Measurements from ENCODE around the gene ANKS4B. TPM values are rescaled to one million over a fixed set of nuclear protein-coding genes. Genes with fewer than 3 reads are reported as not detected.

The ANKS4B gene
- total RNA-seq: not detected in 2 replicates

- DNase-seq (ENCODE audit: low read depth): no peak
- H3K27me3 ChIP-seq (ENCODE audit: control insufficient read depth, insufficient read depth, low read length): no peaks in the 10 kb centered on the region
- no peak for TF ChIP-seq CTCF (IDR thresholded peaks at IDR 0.05; ENCODE audit: insufficient read depth, low read length, poor library complexity, severe bottlenecking)
- no peak within 1 kb of the TSS for H3K4me3 ChIP-seq (ENCODE audit: low read depth, low read length)
- H3K36me3 ChIP-seq (ENCODE audit: control insufficient read depth, insufficient read depth, low read length): no peaks in the 10 kb centered on the region
These were observed at the start of gene ANKS4B for GRCh38 chr16:21233521-21234150. TSS of gene ANKS4B (plus strand) at chr16:21233699. CDS start at chr16:21233738, 39 bp downstream.

GRCh38 chr16:21183995-21184394, 49.5 kb upstream of the ANKS4B start:
- no peak for DNase-seq (ENCODE audit: low read depth)
- Histone ChIP-seq H3K4me3 (ENCODE audit: low read depth, low read length) (no peak overlapping the region), H3K27me3 (ENCODE audit: control insufficient read depth, insufficient read depth, low read length) (no peaks in the 10 kb centered on the region), H3K36me3 (ENCODE audit: control insufficient read depth, insufficient read depth, low read length) (peaks cover 3% of the 10 kb centered on the region)
- TF ChIP-seq CTCF (IDR thresholded peaks at IDR 0.05; ENCODE audit: insufficient read depth, low read length, poor library complexity, severe bottlenecking): no peak

DNA sequence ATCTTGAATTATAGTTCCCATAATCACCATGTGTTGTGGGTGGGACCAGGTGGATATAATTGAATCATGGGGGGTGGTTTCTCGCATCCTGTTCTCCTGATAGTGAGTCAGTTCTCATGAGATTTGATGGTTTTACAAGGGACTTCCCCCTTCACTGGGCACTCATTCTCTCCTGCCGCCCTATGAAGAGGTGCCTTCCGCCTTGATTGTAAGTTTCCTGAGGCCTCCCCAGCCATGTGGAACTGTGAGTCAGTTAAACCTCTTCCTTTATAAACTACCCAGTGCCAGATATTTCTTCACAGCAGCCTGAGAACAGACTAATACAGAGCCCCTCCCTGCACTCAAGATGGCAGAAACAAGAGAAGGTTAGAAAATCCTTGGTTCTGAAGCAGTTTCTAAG, 48.7 kb upstream of the ANKS4B start:
- no peaks in the 10 kb centered on the region for H3K27me3 ChIP-seq (ENCODE audit: control insufficient read depth, insufficient read depth, low read length)
- DNase-seq (ENCODE audit: low read depth): no peak
- TF ChIP-seq CTCF (IDR thresholded peaks at IDR 0.05; ENCODE audit: insufficient read depth, low read length, poor library complexity, severe bottlenecking): no peak
- peaks cover 3% of the 10 kb centered on the region for H3K36me3 ChIP-seq (ENCODE audit: control insufficient read depth, insufficient read depth, low read length)
- H3K4me3 ChIP-seq (ENCODE audit: low read depth, low read length): no peak overlapping the region

GRCh38 chr16:21185659-21186325, 47.7 kb upstream of the ANKS4B start:
- no peaks in the 10 kb centered on the region for H3K27me3 ChIP-seq (ENCODE audit: control insufficient read depth, insufficient read depth, low read length)
- DNase-seq (ENCODE audit: low read depth): no peak
- no peak for TF ChIP-seq CTCF (IDR thresholded peaks at IDR 0.05; ENCODE audit: insufficient read depth, low read length, poor library complexity, severe bottlenecking)
- H3K36me3 ChIP-seq (ENCODE audit: control insufficient read depth, insufficient read depth, low read length): peaks cover 3% of the 10 kb centered on the region
- no peak overlapping the region for H3K4me3 ChIP-seq (ENCODE audit: low read depth, low read length)

DNA sequence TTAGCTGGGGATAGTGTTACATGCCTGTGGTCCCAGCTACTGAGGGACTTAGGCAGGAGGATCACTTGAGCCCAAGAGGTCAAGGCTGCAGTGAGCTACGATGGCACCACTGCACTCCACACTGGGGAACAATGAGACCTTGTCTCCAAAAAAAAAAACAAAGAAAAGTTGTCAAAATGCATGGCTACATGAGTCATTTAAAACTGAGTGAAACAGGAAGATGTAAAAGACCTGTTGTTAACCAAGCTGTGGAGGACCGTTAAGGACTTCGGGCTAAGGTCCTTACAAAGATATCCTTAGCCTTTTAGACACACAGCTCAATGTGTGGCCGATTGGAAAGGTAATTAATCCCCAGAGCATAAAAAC, 47.2 kb upstream of the ANKS4B start:
- no peak for DNase-seq (ENCODE audit: low read depth)
- Histone ChIP-seq H3K4me3 (ENCODE audit: low read depth, low read length) (no peak overlapping the region), H3K27me3 (ENCODE audit: control insufficient read depth, insufficient read depth, low read length) (no peaks in the 10 kb centered on the region), H3K36me3 (ENCODE audit: control insufficient read depth, insufficient read depth, low read length) (peaks cover 1% of the 10 kb centered on the region)
- TF ChIP-seq CTCF (IDR thresholded peaks at IDR 0.05; ENCODE audit: insufficient read depth, low read length, poor library complexity, severe bottlenecking): no peak

GRCh38 chr16:21189311-21189710, 44.2 kb upstream of the ANKS4B start:
- H3K27me3 ChIP-seq (ENCODE audit: control insufficient read depth, insufficient read depth, low read length): no peaks in the 10 kb centered on the region
- H3K4me3 ChIP-seq (ENCODE audit: low read depth, low read length): no peak overlapping the region
- DNase-seq (ENCODE audit: low read depth): no peak
- TF ChIP-seq CTCF (IDR thresholded peaks at IDR 0.05; ENCODE audit: insufficient read depth, low read length, poor library complexity, severe bottlenecking): no peak
- H3K36me3 ChIP-seq (ENCODE audit: control insufficient read depth, insufficient read depth, low read length): no peaks in the 10 kb centered on the region

All from kidney epithelial cell (primary cell).